ENCODE data around the gene ZAP70. TPM values are rescaled to one million over a fixed set of nuclear protein-coding genes. Genes with fewer than 3 reads are reported as not detected.

Gene ZAP70
- total and polyA plus RNA-seq, 10 of the 15 experiments (the other 5 are each of a cell fraction or from before 2014, with no cell fraction given) = 0.18 to 2.9 (median 1.2) TPM; not detected in 1

GRCh38 chr2:97730245-97730644 lies 16.9 kb downstream of the ZAP70 start:
- BruUV-seq (replicated peaks) = no TSS peak
- CTCF ChIA-PET = interaction anchor here (0.7 to 2.1 kb wide), 5 partner anchors 10 to 19 kb away, joined by 3 to 8 read pairs (median 3); no protein-coding TSS in a partner anchor
- SMC1A ChIA-PET (ENCODE audit: uncharacterized antibody, unreplicated experiment) = interaction anchor here (0.7 to 1.5 kb wide), 2 partner anchors 12 to 31 kb away, joined by 3 to 5 read pairs; no protein-coding TSS in a partner anchor
- DNase-seq (ENCODE audit: low read depth, low spot score) (no peak), FAIRE-seq (no peak), ATAC-seq (no peak)
- H3K4me3 ChIP-seq = no peak overlapping the region
- H3K27me3 ChIP-seq (replicated peaks in 1 of 2; ENCODE audit: control insufficient read depth in 2 of 2, insufficient read depth in 2 of 2, low read length in 1 of 2) = no peaks in the 10 kb centered on the region
- POLR2A ChIA-PET = interaction anchor here (0.6 kb wide), 1 partner anchor 351 kb away, joined by 5 read pairs; no protein-coding TSS in a partner anchor
- no peak overlapping the region for H3K9ac ChIP-seq (ENCODE audit: control insufficient read depth, insufficient read depth, low read length)
- 44% methylated on average over 1 of the region's 1 CpG for WGBS (ENCODE audit: insufficient coverage, insufficient replicate concordance, low lambda C conversion rate, missing lambda C conversion rate)
- H2AFZ ChIP-seq (ENCODE audit: control insufficient read depth, low read depth, low read length) = no peak overlapping the region
- no peaks in the 10 kb centered on the region for H3K79me2 ChIP-seq (ENCODE audit: control insufficient read depth, insufficient read depth, low read length)
- no peak overlapping the region for H3K4me2 ChIP-seq (ENCODE audit: control insufficient read depth, insufficient read depth)
- H3K27ac ChIP-seq (ENCODE audit: control insufficient read depth, insufficient read depth) = no peak overlapping the region
- H3K4me1 ChIP-seq (ENCODE audit: control insufficient read depth, insufficient read depth, low read length) = no peaks in the 10 kb centered on the region
- H4K20me1 ChIP-seq (ENCODE audit: control insufficient read depth, insufficient read depth) = no peaks in the 10 kb centered on the region
- intact Hi-C loops (cut with micrococcal nuclease; ENCODE audit: unreplicated experiment) (no loop called here), in situ Hi-C loops (cut with MboI) (loop anchor here (10.0 kb wide), 2 partner anchors 655 to 1665 kb away; no protein-coding TSS in a partner anchor)
- RAD21 ChIA-PET (ENCODE audit: unreplicated experiment) = no interaction called here
- H3K9me3 ChIP-seq (replicated peaks; ENCODE audit: control insufficient read depth, insufficient read depth, low read length) = peaks cover 2% of the 10 kb centered on the region; the same call in 1 of the 3 replicates
- no peaks in the 10 kb centered on the region for H3K36me3 ChIP-seq (ENCODE audit: control insufficient read depth in 2 of 2, insufficient read depth in 2 of 2, low read length in 1 of 2)
- TF ChIP-seq SMAD5 (IDR thresholded peaks at IDR 0.05; ENCODE audit: low read depth) = no peak
- no peak for TF ChIP-seq TBL1XR1 (IDR thresholded peaks at IDR 0.05; ENCODE audit: low read depth, low read length)
- TF ChIP-seq EZH2 (IDR thresholded peaks at IDR 0.05; ENCODE audit: borderline replicate concordance, control insufficient read depth, low read depth, low read length) = no peak
- TF ChIP-seq E2F8 (IDR thresholded peaks at IDR 0.05; ENCODE audit: low read depth, partially characterized antibody) = no peak
- TF ChIP-seq PAX5 (IDR thresholded peaks at IDR 0.05; ENCODE audit: borderline replicate concordance, low read depth, low read length) = no peak
- TF ChIP-seq RUNX3 (IDR thresholded peaks at IDR 0.05; ENCODE audit: low read length) = no peak
- no peak for TF ChIP-seq E2F4 (IDR thresholded peaks at IDR 0.05; ENCODE audit: low read depth, low read length)
- TF ChIP-seq BCL11A (IDR thresholded peaks at IDR 0.05; ENCODE audit: low read depth, low read length) = no peak
- TF ChIP-seq TAF1 (IDR thresholded peaks at IDR 0.05; ENCODE audit: borderline replicate concordance, low read depth, low read length) = no peak
- TF ChIP-seq SRF (IDR thresholded peaks at IDR 0.05; ENCODE audit: low read depth in 2 of 2, low read length in 2 of 2) = no peak
- TF ChIP-seq KLF5 (IDR thresholded peaks at IDR 0.05; ENCODE audit: partially characterized antibody) = no peak
- TF ChIP-seq NR2C2 (IDR thresholded peaks at IDR 0.05; ENCODE audit: borderline replicate concordance, control insufficient read depth, insufficient read length, low read depth) = no peak
- TF ChIP-seq IRF5 (IDR thresholded peaks at IDR 0.05; ENCODE audit: borderline replicate concordance) = no peak
- no peak for TF ChIP-seq ATF3 (IDR thresholded peaks at IDR 0.05; ENCODE audit: borderline replicate concordance, extremely low read depth, low read depth, low read length)
- TF ChIP-seq MYB (IDR thresholded peaks at IDR 0.05; ENCODE audit: borderline replicate concordance, low read depth, low read length) = no peak
- TF ChIP-seq IKZF1 (conservative IDR thresholded peaks at IDR 0.05) = no peak
- TF ChIP-seq SKIL (IDR thresholded peaks at IDR 0.05; ENCODE audit: low read depth, poor library complexity, severe bottlenecking) = no peak
